ENCODE results near the gene SLC6A9. TPM values are rescaled to one million over a fixed set of nuclear protein-coding genes. Genes with fewer than 3 reads are reported as not detected.

SLC6A9 gene
- total RNA-seq, 2 donors from 2014 or later = 0.62 TPM; not detected in 1

GRCh38 chr1:43969746-43970466, 61.4 kb downstream of the SLC6A9 start, which contains the start of gene DPH2:
TSS of gene DPH2 (plus strand) at chr1:43970010. CDS start at chr1:43970176, 166 bp downstream.
- H3K4me1 Mint-ChIP-seq = peaks cover 30% of the 10 kb centered on the region
- peak within 1 kb of the TSS; percentile 72 for H3K27ac Mint-ChIP-seq

GRCh38 chr1:43969416-43969745, 61.9 kb downstream of the SLC6A9 start:
- H3K36me3 Mint-ChIP-seq (ENCODE audit: low read depth) = peaks cover 4% of the 10 kb centered on the region
- ATAC-seq (no peak), DNase-seq (no peak)
- no peaks in the 10 kb centered on the region for H3K27me3 Mint-ChIP-seq
- peaks cover 29% of the 10 kb centered on the region for H3K4me1 Mint-ChIP-seq
- peak overlapping the region; percentile 93 for H3K4me3 Mint-ChIP-seq
- H3K27ac Mint-ChIP-seq = no peak overlapping the region
- no peaks in the 10 kb centered on the region for H3K9me3 ChIP-seq (ENCODE audit: control insufficient read depth, low read length, poor library complexity, severe bottlenecking)

More at GRCh38 chr1:43969746-43970466, 61.4 kb downstream of the SLC6A9 start, which contains the start of gene DPH2:
- H3K9me3 ChIP-seq (ENCODE audit: control insufficient read depth, low read length, poor library complexity, severe bottlenecking) = no peaks in the 10 kb centered on the region
- ATAC-seq (peak; percentile 89), DNase-seq (peak; percentile 83 to 90 (median 87))
- Mint-ChIP-seq H3K27me3 (no peaks in the 10 kb centered on the region), H3K4me3 (peak within 1 kb of the TSS; percentile 93), H3K36me3 (ENCODE audit: low read depth) (peaks cover 5% of the 10 kb centered on the region)

GRCh38 chr1:43968348-43968948, 62.8 kb downstream of the SLC6A9 start:
- Mint-ChIP-seq H3K27ac (no peak overlapping the region), H3K27me3 (no peaks in the 10 kb centered on the region), H3K36me3 (ENCODE audit: low read depth) (no peaks in the 10 kb centered on the region), H3K4me1 (peaks cover 20% of the 10 kb centered on the region), H3K4me3 (no peak overlapping the region)
- ATAC-seq (no peak), DNase-seq (no peak)
- H3K9me3 ChIP-seq (ENCODE audit: control insufficient read depth, low read length, poor library complexity, severe bottlenecking) = no peaks in the 10 kb centered on the region

- H3K27me3 Mint-ChIP-seq = no peaks in the 10 kb centered on the region
- no peak for ATAC-seq
- DNase-seq = no peak
- no peak overlapping the region for H3K4me3 Mint-ChIP-seq
- H3K27ac Mint-ChIP-seq = no peak overlapping the region
- peaks cover 6% of the 10 kb centered on the region for H3K36me3 Mint-ChIP-seq (ENCODE audit: low read depth)
- H3K4me1 Mint-ChIP-seq = peaks cover 17% of the 10 kb centered on the region
- no peaks in the 10 kb centered on the region for H3K9me3 ChIP-seq (ENCODE audit: control insufficient read depth, low read length, poor library complexity, severe bottlenecking)
Measured at GRCh38 chr1:43965316-43965715, 65.9 kb downstream of the SLC6A9 start.

DNA sequence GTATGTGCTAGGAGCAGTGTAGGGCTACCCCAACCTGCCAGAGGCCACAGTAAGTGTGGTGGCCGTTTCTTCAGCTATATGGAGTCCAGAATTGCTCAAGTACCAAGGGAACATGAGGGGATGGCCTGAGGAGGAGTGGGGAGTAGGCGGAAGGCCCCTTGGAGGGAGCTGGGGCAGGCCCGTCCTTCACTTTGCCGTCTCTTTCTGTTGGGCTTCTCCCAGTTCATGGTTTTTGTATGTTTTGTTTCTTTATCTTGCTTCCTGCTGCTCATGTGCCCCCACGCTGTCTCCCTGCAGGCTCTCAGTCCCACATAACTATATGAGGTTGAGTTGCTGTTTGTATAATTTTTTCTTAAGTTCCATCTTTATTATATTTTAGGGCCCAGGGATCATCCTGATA, 67.4 kb downstream of the SLC6A9 start:
- Mint-ChIP-seq H3K4me1 (peaks cover 6% of the 10 kb centered on the region), H3K4me3 (no peak overlapping the region), H3K27ac (no peak overlapping the region), H3K27me3 (no peaks in the 10 kb centered on the region), H3K36me3 (ENCODE audit: low read depth) (peaks cover 6% of the 10 kb centered on the region)
- H3K9me3 ChIP-seq (ENCODE audit: control insufficient read depth, low read length, poor library complexity, severe bottlenecking) = no peaks in the 10 kb centered on the region
- no peak for ATAC-seq
- no peak for DNase-seq

GRCh38 chr1:43963006-43963405, 68.3 kb downstream of the SLC6A9 start:
- no peaks in the 10 kb centered on the region for H3K9me3 ChIP-seq (ENCODE audit: control insufficient read depth, low read length, poor library complexity, severe bottlenecking)
- Mint-ChIP-seq H3K4me3 (no peak overlapping the region), H3K36me3 (ENCODE audit: low read depth) (peaks cover 6% of the 10 kb centered on the region), H3K27ac (no peak overlapping the region), H3K27me3 (no peaks in the 10 kb centered on the region), H3K4me1 (peaks cover 6% of the 10 kb centered on the region)
- no peak for ATAC-seq
- no peak for DNase-seq

DNA sequence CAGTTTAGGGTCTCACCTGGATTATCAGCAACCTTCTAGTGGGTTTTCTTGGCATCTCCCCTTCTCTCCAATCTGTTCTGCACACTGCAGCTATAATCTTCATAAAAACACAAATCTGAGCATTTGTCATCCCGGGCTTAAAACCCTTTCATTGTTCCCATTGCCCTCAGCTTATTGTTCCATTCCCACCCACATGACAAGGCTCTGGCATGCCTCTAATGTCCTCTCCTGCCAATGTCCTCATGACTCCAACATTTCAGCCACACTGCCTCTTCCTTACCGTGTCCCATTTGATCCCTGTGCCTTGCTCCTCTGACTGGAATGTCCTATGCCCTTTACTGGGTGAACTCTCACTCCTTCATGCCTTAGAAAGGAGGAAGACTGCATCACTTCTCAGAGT, 68.9 kb downstream of the SLC6A9 start:
- DNase-seq (no peak), ATAC-seq (no peak)
- Mint-ChIP-seq H3K36me3 (ENCODE audit: low read depth) (peaks cover 7% of the 10 kb centered on the region), H3K4me1 (peaks cover 6% of the 10 kb centered on the region), H3K4me3 (no peak overlapping the region), H3K27ac (no peak overlapping the region), H3K27me3 (no peaks in the 10 kb centered on the region)
- no peaks in the 10 kb centered on the region for H3K9me3 ChIP-seq (ENCODE audit: control insufficient read depth, low read length, poor library complexity, severe bottlenecking)

GRCh38 chr1:43961692-43962091, 69.6 kb downstream of the SLC6A9 start:
- no peaks in the 10 kb centered on the region for H3K9me3 ChIP-seq (ENCODE audit: control insufficient read depth, low read length, poor library complexity, severe bottlenecking)
- Mint-ChIP-seq H3K27me3 (no peaks in the 10 kb centered on the region), H3K4me1 (peaks cover 6% of the 10 kb centered on the region), H3K4me3 (no peak overlapping the region), H3K27ac (no peak overlapping the region), H3K36me3 (ENCODE audit: low read depth) (peaks cover 10% of the 10 kb centered on the region)
- ATAC-seq (no peak), DNase-seq (no peak)

DNA sequence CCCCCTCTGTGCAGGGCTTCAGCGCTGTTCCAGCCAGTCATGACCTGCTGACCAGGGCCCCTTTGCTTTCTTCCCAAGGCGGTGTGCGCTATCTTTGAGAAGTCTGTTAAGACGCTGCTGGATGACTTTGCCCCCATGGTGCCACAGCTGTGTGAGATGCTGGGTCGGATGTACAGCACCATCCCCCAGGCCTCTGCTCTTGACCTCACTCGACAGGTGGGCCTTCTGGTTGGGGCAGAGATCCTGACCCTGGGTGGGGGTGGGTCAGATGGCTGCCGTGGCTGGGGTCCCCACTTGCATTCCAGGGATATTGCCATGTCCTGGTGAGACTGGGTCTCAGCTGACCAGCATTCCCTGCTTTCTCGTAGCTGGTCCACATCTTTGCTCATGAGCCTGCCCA, 70.5 kb downstream of the SLC6A9 start:
- Mint-ChIP-seq H3K4me3 (no peak overlapping the region), H3K4me1 (peaks cover 6% of the 10 kb centered on the region), H3K27ac (no peak overlapping the region), H3K27me3 (no peaks in the 10 kb centered on the region), H3K36me3 (ENCODE audit: low read depth) (peaks cover 10% of the 10 kb centered on the region)
- ATAC-seq (no peak), DNase-seq (no peak)
- no peaks in the 10 kb centered on the region for H3K9me3 ChIP-seq (ENCODE audit: control insufficient read depth, low read length, poor library complexity, severe bottlenecking)

DNA sequence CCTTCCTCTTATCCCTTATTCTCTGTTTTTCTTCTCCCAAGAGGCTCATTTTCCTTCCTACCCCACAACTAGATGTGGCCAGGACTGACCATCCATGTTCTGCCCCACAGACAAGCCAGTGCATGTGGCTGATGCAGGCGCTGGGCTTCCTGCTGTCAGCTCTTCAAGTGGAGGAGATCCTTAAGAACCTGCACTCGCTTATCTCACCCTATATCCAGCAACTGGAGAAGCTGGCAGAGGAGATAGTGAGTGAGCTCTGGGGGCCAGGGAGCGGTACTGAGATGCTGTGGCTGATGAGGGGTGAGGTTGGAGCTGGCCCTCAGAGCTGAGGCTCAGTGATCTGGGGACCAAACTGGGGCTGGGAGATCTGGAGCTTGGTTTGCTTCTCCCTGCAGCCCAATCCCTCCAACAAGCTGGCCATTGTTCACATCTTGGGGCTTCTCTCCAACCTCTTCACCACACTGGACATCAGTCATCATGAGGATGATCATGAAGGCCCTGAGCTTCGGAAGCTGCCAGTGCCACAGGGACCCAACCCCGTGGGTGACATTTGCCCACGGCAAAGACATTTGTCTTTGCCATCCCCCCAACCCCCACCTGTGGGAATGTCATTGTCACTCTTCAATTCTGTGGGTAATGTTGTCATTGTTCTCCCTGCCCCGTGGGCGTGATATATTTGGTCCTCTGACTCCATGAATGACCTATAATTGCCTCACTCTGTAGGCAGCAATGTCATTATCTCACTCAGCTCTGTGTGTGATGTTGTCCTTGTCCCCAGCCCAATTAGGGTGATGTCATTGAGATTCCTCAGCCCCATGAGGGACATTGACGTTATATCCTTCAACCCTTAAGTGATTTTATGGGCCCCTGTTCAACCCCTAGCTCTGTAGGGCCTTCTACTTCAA, 72.7 kb downstream of the SLC6A9 start:
- no peak overlapping the region for H3K4me3 Mint-ChIP-seq
- no peaks in the 10 kb centered on the region for H3K9me3 ChIP-seq (ENCODE audit: control insufficient read depth, low read length, poor library complexity, severe bottlenecking)
- no peak for ATAC-seq
- no peaks in the 10 kb centered on the region for H3K27me3 Mint-ChIP-seq
- peaks cover 10% of the 10 kb centered on the region for H3K36me3 Mint-ChIP-seq (ENCODE audit: low read depth)
- H3K4me1 Mint-ChIP-seq = peaks cover 14% of the 10 kb centered on the region
- H3K27ac Mint-ChIP-seq = no peak overlapping the region
- DNase-seq = no peak

- no peaks in the 10 kb centered on the region for H3K9me3 ChIP-seq (ENCODE audit: control insufficient read depth, low read length, poor library complexity, severe bottlenecking)
- Mint-ChIP-seq H3K27ac (no peak overlapping the region), H3K4me1 (peaks cover 14% of the 10 kb centered on the region), H3K27me3 (no peaks in the 10 kb centered on the region), H3K36me3 (ENCODE audit: low read depth) (peaks cover 10% of the 10 kb centered on the region), H3K4me3 (no peak overlapping the region)
- ATAC-seq = no peak
- no peak for DNase-seq
Measured at GRCh38 chr1:43957407-43958040, 73.7 kb downstream of the SLC6A9 start.

DNA sequence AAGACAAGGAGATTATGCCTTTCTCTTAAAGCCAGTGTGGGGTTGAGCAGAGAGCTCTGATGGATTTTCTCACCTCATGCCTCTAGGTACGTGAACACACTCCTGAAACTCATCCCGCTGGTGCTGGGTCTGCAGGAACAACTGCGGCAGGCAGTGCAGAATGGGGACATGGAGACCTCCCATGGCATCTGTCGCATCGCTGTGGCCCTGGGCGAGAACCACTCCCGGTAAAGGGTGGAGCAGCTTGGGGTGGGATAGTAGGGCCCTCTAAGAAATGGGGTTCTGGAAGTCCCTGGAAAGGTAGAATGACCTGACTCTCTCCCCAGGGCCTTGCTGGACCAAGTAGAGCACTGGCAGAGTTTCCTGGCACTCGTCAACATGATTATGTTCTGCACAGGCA, 75.0 kb downstream of the SLC6A9 start:
- DNase-seq (no peak), ATAC-seq (no peak)
- Mint-ChIP-seq H3K4me1 (peaks cover 14% of the 10 kb centered on the region), H3K27ac (no peak overlapping the region), H3K4me3 (no peak overlapping the region), H3K27me3 (no peaks in the 10 kb centered on the region), H3K36me3 (ENCODE audit: low read depth) (peaks cover 5% of the 10 kb centered on the region)
- no peaks in the 10 kb centered on the region for H3K9me3 ChIP-seq (ENCODE audit: control insufficient read depth, low read length, poor library complexity, severe bottlenecking)

DNA sequence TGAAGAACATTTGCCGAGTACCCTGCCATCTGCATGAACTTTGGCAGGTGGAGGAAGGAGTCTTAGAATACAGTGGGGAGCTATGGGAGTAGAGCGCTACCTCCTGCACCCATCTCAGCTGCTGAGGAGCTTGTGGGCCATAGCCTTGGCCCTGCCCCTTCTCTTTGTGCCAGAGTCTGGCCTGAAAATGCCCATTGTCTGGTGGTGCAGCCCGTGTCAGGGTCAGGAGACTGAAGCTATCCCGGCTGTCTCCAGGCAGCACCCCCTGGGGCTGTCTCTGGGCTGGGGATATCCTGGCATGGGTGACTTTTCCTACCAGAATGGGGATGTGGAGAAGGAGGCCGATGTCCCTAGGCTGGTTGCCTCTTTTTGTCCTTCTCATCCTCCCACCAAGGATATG, 77.2 kb downstream of the SLC6A9 start:
- Mint-ChIP-seq H3K36me3 (ENCODE audit: low read depth) (peaks cover 10% of the 10 kb centered on the region), H3K4me3 (no peak overlapping the region)
- no peak for ATAC-seq

More for the DNA sequence above, 77.2 kb downstream of the SLC6A9 start:
- Mint-ChIP-seq H3K27ac (no peak overlapping the region), H3K27me3 (no peaks in the 10 kb centered on the region), H3K4me1 (peaks cover 23% of the 10 kb centered on the region)
- H3K9me3 ChIP-seq (ENCODE audit: control insufficient read depth, low read length, poor library complexity, severe bottlenecking) = no peaks in the 10 kb centered on the region
- DNase-seq = no peak

Data from T-helper 17 cell (primary cell).